Gastrocnemius medialis (tissue), 4 donors: ENCODE data around the gene TMEM253.

Experiments used
- CTCF ChIP-seq, 5 experiments: fragments of 450-650 bp in 3 of 5; fragments of 200-600 bp in 2 of 5; sonication (generic) in 2 of 5; IDR thresholded peaks in 4 of 5; conservative IDR thresholded peaks in 1 of 5; 1 replicate in 4 of 5; 2 replicates in 1 of 5; pipeline ENCODE4 v1.5.1; 2016 to 2019; ENCODE audit warnings: antibody characterized with exemption in 5 of 5, mild to moderate bottlenecking in 3 of 5, moderate library complexity in 3 of 5
- POLR2A ChIP-seq, 2 donors: fragments of 450-650 bp; IDR thresholded peaks; one replicate each; pipeline ENCODE4 v1.6.1; 2017; ENCODE audit warnings: antibody characterized with exemption in 2 of 2, mild to moderate bottlenecking in 2 of 2, moderate library complexity in 2 of 2

- no peak for TF ChIP-seq CTCF (IDR thresholded peaks at IDR 0.05 in 4 of 5, conservative IDR thresholded peaks at IDR 0.05 in 1 of 5)
- no peak for TF ChIP-seq POLR2A (IDR thresholded peaks at IDR 0.05)
Observed at GRCh38 chr14:21118933-21119332, 18.1 kb downstream of the TMEM253 start.
